WTC11 (cell line): ENCODE measurements around the gene LIN9. TPM values are rescaled to one million over a fixed set of nuclear protein-coding genes. Genes with fewer than 3 reads are reported as not detected.

Experiments
- ATAC-seq: fragments of 200-7000 bp; cut with Tn5 transposase; 2 replicates; pipeline ENCODE4 v1.10.0; 2021; ENCODE audit warnings: mild to moderate bottlenecking, moderate library complexity
- CTCF ChIA-PET: fragments of 300-600 bp; sonication (Branson Sonifier 250); formaldehyde crosslinking; loops from one replicate; lab custom pipeline; 2021; ENCODE audit warnings: antibody characterized with exemption; lab: Charles Lee
- POLR2A ChIA-PET: fragments of 350-600 bp; sonication (Branson Sonifier 250); formaldehyde crosslinking; loops from one replicate; lab custom pipeline; 2021; ENCODE audit warnings: antibody characterized with exemption; lab: Charles Lee
- DNase-seq: peaks from one replicate; pipeline ENCODE4 v3.0.0; 2021; ENCODE audit warnings: low spot score
- H3K27ac Mint-ChIP-seq: 2 replicates; pipeline ENCODE4 v1.8.0; 2021; ENCODE audit warnings: mixed read lengths
- H3K27me3 Mint-ChIP-seq: 2 replicates; pipeline ENCODE4 v1.8.0; 2021; ENCODE audit warnings: low read depth, mild to moderate bottlenecking, moderate library complexity, mixed read lengths
- H3K36me3 Mint-ChIP-seq: 2 replicates; pipeline ENCODE4 v1.8.0; 2021; ENCODE audit warnings: mixed read lengths
- H3K4me1 Mint-ChIP-seq: 2 replicates; pipeline ENCODE4 v1.8.0; 2022; ENCODE audit warnings: mixed read lengths
- H3K4me3 Mint-ChIP-seq: 2 replicates; pipeline ENCODE4 v1.8.0; 2021; ENCODE audit warnings: mild to moderate bottlenecking, moderate library complexity, mixed read lengths
- H3K9me3 Mint-ChIP-seq: 2 replicates; pipeline ENCODE4 v1.8.0; 2021; ENCODE audit warnings: mixed read lengths
- CREB1 ChIP-seq: sonication (generic); formaldehyde crosslinking; IDR thresholded peaks from 2 replicates; pipeline ENCODE4 v1.8.0; 2023; ENCODE audit warnings: mild to moderate bottlenecking, missing genetic modification reagents
- ETV6 ChIP-seq: sonication (generic); formaldehyde crosslinking; IDR thresholded peaks from 2 replicates; pipeline ENCODE4 v1.8.1; 2022; ENCODE audit warnings: mild to moderate bottlenecking, missing genetic modification reagents
- GRHL2 ChIP-seq: fragments of 250-450 bp; sonication (Bioruptor Pico); IDR thresholded peaks from 2 replicates; pipeline ENCODE4 v1.8.0; 2022; ENCODE audit warnings: mild to moderate bottlenecking, moderate library complexity; ENCODE audit not compliant: insufficient replicate concordance, severe bottlenecking
- HMGXB4 ChIP-seq: sonication (generic); formaldehyde crosslinking; IDR thresholded peaks from 2 replicates; pipeline ENCODE4 v1.8.1; 2023; ENCODE audit warnings: mild to moderate bottlenecking, moderate library complexity, missing genetic modification reagents
- IRF1 ChIP-seq: sonication (generic); formaldehyde crosslinking; IDR thresholded peaks from 2 replicates; pipeline ENCODE4 v1.8.0; 2023; ENCODE audit warnings: missing genetic modification reagents
- PREB ChIP-seq: sonication (generic); formaldehyde crosslinking; IDR thresholded peaks from 2 replicates; pipeline ENCODE4 v1.8.1; 2022; ENCODE audit warnings: mild to moderate bottlenecking, missing genetic modification reagents, moderate library complexity, borderline replicate concordance
- PRRX2 ChIP-seq: fragments of 250-450 bp; sonication (Bioruptor Pico); IDR thresholded peaks from 2 replicates; pipeline ENCODE4 v1.8.0; 2021; ENCODE audit warnings: mild to moderate bottlenecking
- RELA ChIP-seq: sonication (generic); formaldehyde crosslinking; IDR thresholded peaks from 2 replicates; pipeline ENCODE4 v1.8.1; 2022; ENCODE audit warnings: missing genetic modification reagents, mild to moderate bottlenecking, borderline replicate concordance
- TCF7 ChIP-seq: sonication (generic); formaldehyde crosslinking; IDR thresholded peaks from 2 replicates; pipeline ENCODE4 v1.8.0; 2022; ENCODE audit warnings: mild to moderate bottlenecking, low read depth, missing genetic modification reagents, moderate library complexity
- ZBTB21 ChIP-seq: sonication (generic); formaldehyde crosslinking; IDR thresholded peaks from 2 replicates; pipeline ENCODE4 v1.8.1; 2023; ENCODE audit warnings: mild to moderate bottlenecking, missing genetic modification reagents, borderline replicate concordance
- ZBTB43 ChIP-seq: sonication (generic); formaldehyde crosslinking; IDR thresholded peaks from 2 replicates; pipeline ENCODE4 v1.8.1; 2023; ENCODE audit warnings: mild to moderate bottlenecking, missing genetic modification reagents
- ZNF121 ChIP-seq: sonication (generic); formaldehyde crosslinking; IDR thresholded peaks from 2 replicates; pipeline ENCODE4 v1.8.0; 2023; ENCODE audit warnings: missing genetic modification reagents
- ZNF138 ChIP-seq: sonication (generic); formaldehyde crosslinking; conservative IDR thresholded peaks from 2 replicates; pipeline ENCODE4 v1.8.1; 2022; ENCODE audit warnings: mild to moderate bottlenecking, moderate library complexity, missing genetic modification reagents
- ZNF219 ChIP-seq: sonication (generic); formaldehyde crosslinking; IDR thresholded peaks from 2 replicates; pipeline ENCODE4 v1.8.0; 2023; ENCODE audit warnings: missing genetic modification reagents, mild to moderate bottlenecking, borderline replicate concordance
- ZNF416 ChIP-seq: fragments of 250-450 bp; sonication (Bioruptor Pico); IDR thresholded peaks from 2 replicates; pipeline ENCODE4 v1.9.0; 2021; ENCODE audit warnings: mild to moderate bottlenecking, inconsistent platforms
- ZNF671 ChIP-seq: fragments of 250-450 bp; sonication (Bioruptor Pico); IDR thresholded peaks from 2 replicates; pipeline ENCODE4 v1.8.0; 2021; ENCODE audit warnings: mild to moderate bottlenecking
- total RNA-seq: library from RNA; stranded (reverse); gene quantifications from 3 replicates; pipeline ENCODE4 v1.2.3, GENCODE V29; 2021
- TF ChIP-seq, protein P1 (sequence below): fragments of 250-450 bp; sonication (Bioruptor Pico); IDR thresholded peaks from 2 replicates; pipeline ENCODE4 v1.9.0; 2021; ENCODE audit warnings: mild to moderate bottlenecking
- TF ChIP-seq, protein P2 (sequence below): sonication (generic); formaldehyde crosslinking; IDR thresholded peaks from 2 replicates; pipeline ENCODE4 v1.8.0; 2022; ENCODE audit warnings: mild to moderate bottlenecking, missing genetic modification reagents
- TF ChIP-seq, protein P3 (sequence below): sonication (generic); formaldehyde crosslinking; conservative IDR thresholded peaks from 2 replicates; pipeline ENCODE4 v1.8.1; 2022; ENCODE audit warnings: mild to moderate bottlenecking, missing genetic modification reagents
- TF ChIP-seq, protein P4 (sequence below): sonication (generic); formaldehyde crosslinking; IDR thresholded peaks from 2 replicates; pipeline ENCODE4 v1.8.0; 2022; ENCODE audit warnings: mild to moderate bottlenecking, missing genetic modification reagents

Gene LIN9
- total RNA-seq, 1 experiment from 2014 or later, result 15.7 TPM

GRCh38 chr1:226310637-226311195 is 1.8 kb upstream of the LIN9 start:
- CTCF ChIA-PET, result interaction anchor here (0.8 to 3.2 kb wide), 8 partner anchors 8 to 185 kb away, joined by 3 to 19 read pairs (median 4); partner anchors contain the start of gene PARP1
- Mint-ChIP-seq H3K9me3 (no peaks in the 10 kb centered on the region; the same call in 1 of the 2 replicates), H3K27me3 (peaks cover 22% of the 10 kb centered on the region)
- TF ChIP-seq TCF7 (CRISPR knock-in tag) (no peak), ZBTB43 (CRISPR knock-in tag) (no peak), ZBTB21 (CRISPR knock-in tag) (no peak), CREB1 (CRISPR knock-in tag) (no peak)
- TF ChIP-seq, all 79 proteins: peak for 0
- ATAC-seq (no peak), DNase-seq (no peak)
- H3K4me3 Mint-ChIP-seq, result no peak overlapping the region
- H3K4me1 Mint-ChIP-seq, result peaks cover 21% of the 10 kb centered on the region
- no peak overlapping the region for H3K27ac Mint-ChIP-seq
- POLR2A ChIA-PET, result no interaction called here
- no peaks in the 10 kb centered on the region for H3K36me3 Mint-ChIP-seq

DNA sequence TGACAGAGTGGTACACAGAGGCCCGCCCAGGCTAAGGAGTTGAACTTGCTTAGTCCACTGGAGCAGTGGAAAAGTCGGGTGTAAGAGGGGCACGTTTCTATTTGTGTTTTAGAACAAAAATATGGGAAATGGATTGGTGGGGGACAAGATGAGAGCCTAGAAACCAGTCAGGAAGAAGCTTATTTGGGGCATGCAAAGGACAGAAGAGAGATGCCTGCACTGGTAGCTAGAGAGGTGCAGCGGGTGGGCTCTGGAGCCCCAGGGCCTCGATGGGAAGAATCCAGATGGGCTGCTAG is 1.2 kb upstream of the LIN9 start:
- Mint-ChIP-seq H3K27ac (no peak overlapping the region), H3K36me3 (no peaks in the 10 kb centered on the region), H3K9me3 (no peaks in the 10 kb centered on the region; the same call in 1 of the 2 replicates), H3K27me3 (peaks cover 22% of the 10 kb centered on the region), H3K4me1 (peaks cover 27% of the 10 kb centered on the region), H3K4me3 (peak overlapping the region; percentile 76)
- ATAC-seq (no peak), DNase-seq (no peak)
- TF ChIP-seq ZNF121 (no peak), RELA (CRISPR knock-in tag) (no peak), GRHL2 (CRISPR knock-in tag) (no peak), PRRX2 (CRISPR knock-in tag) (no peak), ZNF671 (CRISPR knock-in tag) (no peak), IRF1 (CRISPR knock-in tag) (no peak), PREB (CRISPR knock-in tag) (no peak)
- TF ChIP-seq, protein P1, sequence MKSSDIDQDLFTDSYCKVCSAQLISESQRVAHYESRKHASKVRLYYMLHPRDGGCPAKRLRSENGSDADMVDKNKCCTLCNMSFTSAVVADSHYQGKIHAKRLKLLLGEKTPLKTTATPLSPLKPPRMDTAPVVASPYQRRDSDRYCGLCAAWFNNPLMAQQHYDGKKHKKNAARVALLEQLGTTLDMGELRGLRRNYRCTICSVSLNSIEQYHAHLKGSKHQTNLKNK (CRISPR knock-in tag), result no peak
- TF ChIP-seq, protein P2, sequence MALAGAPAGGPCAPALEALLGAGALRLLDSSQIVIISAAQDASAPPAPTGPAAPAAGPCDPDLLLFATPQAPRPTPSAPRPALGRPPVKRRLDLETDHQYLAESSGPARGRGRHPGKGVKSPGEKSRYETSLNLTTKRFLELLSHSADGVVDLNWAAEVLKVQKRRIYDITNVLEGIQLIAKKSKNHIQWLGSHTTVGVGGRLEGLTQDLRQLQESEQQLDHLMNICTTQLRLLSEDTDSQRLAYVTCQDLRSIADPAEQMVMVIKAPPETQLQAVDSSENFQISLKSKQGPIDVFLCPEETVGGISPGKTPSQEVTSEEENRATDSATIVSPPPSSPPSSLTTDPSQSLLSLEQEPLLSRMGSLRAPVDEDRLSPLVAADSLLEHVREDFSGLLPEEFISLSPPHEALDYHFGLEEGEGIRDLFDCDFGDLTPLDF (CRISPR knock-in tag), result no peak
- ChIA-PET POLR2A (interaction anchor here (0.5 to 0.6 kb wide), 2 partner anchors 22 to 38 kb away, joined by 3 read pairs; no protein-coding TSS in a partner anchor), CTCF (interaction anchor here (0.8 to 3.2 kb wide), 9 partner anchors 9 to 188 kb away, joined by 3 to 19 read pairs (median 4); partner anchors contain the start of gene PARP1)

DNA sequence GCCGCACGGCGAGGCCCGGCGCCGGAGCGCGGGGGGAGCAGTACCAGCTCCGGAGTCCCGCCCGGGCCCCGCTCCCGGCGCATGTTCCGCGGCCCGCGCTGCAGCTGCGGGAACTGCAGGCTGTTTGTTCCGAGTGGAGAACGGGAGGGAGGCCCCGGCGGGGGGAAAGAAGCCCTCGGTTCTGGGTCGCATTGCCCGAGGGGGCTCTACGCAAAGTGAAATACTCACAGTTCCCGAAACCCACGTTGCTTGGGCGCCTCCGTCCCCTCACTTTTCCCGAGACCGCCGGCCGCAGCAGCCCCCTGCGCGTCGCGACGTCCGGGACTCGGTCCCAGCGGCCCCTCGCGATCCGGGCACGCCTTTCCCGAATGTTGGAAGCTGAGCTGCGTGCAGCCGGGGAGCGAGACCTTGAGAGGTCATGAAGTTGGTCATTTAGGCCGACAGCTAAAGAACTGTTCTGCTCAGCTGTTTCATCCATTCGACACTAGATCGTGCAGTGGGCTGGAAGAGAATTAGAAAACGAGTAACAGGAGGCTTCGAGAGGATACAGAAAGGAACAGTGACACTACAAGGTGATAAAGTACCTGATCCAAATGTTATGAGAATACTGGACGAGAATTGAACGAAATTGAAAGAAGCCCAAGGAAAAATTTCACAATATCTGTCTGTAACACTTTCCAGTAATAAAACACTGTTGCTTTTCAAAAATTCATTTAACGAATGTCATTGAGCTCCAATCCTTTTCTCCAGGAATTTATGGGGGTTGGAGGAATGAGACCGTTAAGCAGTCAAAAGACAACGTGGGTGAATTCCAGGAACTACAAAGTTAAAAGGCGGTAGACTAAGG is 657 bp upstream of the LIN9 start:
- H3K4me1 Mint-ChIP-seq, result peaks cover 31% of the 10 kb centered on the region
- DNase-seq (peak; percentile 66), ATAC-seq (peak; percentile 7)
- ChIA-PET POLR2A (interaction anchor here (0.5 to 1.2 kb wide), 10 partner anchors 8 to 1849 kb away, joined by 3 to 4 read pairs (median 3); partner anchors contain the start of gene PARP1), CTCF (interaction anchor here (0.9 to 3.2 kb wide), 14 partner anchors 9 to 299 kb away, joined by 3 to 19 read pairs (median 4); no protein-coding TSS in a partner anchor)
- H3K27me3 Mint-ChIP-seq, result peaks cover 22% of the 10 kb centered on the region
- H3K27ac Mint-ChIP-seq, result peak overlapping the region; percentile 30; the same call in 1 of the 2 replicates
- no peaks in the 10 kb centered on the region; the same call in 1 of the 2 replicates for H3K9me3 Mint-ChIP-seq
- peak overlapping the region; percentile 76 for H3K4me3 Mint-ChIP-seq
- H3K36me3 Mint-ChIP-seq, result no peaks in the 10 kb centered on the region
- TF ChIP-seq, protein P3, sequence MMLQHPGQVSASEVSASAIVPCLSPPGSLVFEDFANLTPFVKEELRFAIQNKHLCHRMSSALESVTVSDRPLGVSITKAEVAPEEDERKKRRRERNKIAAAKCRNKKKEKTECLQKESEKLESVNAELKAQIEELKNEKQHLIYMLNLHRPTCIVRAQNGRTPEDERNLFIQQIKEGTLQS (CRISPR knock-in tag), result no peak
- no peak for TF ChIP-seq ZNF416 (CRISPR knock-in tag)
- TF ChIP-seq, protein P4, sequence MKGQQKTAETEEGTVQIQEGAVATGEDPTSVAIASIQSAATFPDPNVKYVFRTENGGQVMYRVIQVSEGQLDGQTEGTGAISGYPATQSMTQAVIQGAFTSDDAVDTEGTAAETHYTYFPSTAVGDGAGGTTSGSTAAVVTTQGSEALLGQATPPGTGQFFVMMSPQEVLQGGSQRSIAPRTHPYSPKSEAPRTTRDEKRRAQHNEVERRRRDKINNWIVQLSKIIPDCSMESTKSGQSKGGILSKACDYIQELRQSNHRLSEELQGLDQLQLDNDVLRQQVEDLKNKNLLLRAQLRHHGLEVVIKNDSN (CRISPR knock-in tag), result peak; percentile 7; the same call in 1 of the 2 replicates
- no peak for TF ChIP-seq ZNF138 (CRISPR knock-in tag)
- TF ChIP-seq ZBTB21 (CRISPR knock-in tag), result no peak
- TF ChIP-seq, protein P2 (CRISPR knock-in tag), result no peak
- TF ChIP-seq ZNF219 (CRISPR knock-in tag), result no peak
- 0 out of 2 replicates have a peak, but pooled peaks have one; percentile 40 for TF ChIP-seq HMGXB4 (CRISPR knock-in tag)
- TF ChIP-seq ETV6 (CRISPR knock-in tag), result no peak
